HG03060 (cell line): ENCODE data around the gene ESPN.
"Not testable (repeated sequence)": the region's sequence is repeated elsewhere in the genome, so short reads cannot be mapped to it uniquely, and the experiment has no call there.

Experiments used
- ATAC-seq: cut with Tn5 transposase; IDR thresholded peaks from one replicate; pipeline ENCODE4 v1.9.1; 2021; ENCODE audit warnings: low read depth, moderate number of reproducible peaks; ENCODE audit not compliant: unreplicated experiment

Gene ESPN

GRCh38 chr1:6491966-6492365 lies 67.4 kb downstream of the ESPN start:
- no peak for ATAC-seq

DNA sequence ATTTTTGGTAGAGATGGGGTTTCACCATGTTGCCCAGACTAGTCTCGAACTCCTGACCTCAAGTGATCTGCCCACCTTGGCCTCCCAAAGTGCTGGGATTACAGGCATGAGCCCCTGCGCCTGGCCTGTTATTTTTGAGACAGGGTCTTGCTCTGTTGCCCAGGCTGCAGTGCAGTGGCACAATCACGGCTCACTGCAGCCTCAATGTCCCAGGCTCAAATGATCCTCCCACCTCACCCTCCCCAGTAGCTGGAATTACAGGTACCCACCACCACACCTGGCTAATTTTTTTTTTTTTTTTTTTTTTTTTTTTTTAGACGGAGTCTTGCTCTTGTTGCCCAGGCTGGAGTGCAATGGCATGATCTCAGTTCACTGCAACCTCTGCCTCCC lies 69.3 kb downstream of the ESPN start:
- not testable (repeated sequence) for ATAC-seq

GRCh38 chr1:6494627-6495026 lies 70.1 kb downstream of the ESPN start:
- ATAC-seq = no peak

- ATAC-seq = no peak
These were observed 70.5 kb downstream of the ESPN start for GRCh38 chr1:6495041-6495441.

DNA sequence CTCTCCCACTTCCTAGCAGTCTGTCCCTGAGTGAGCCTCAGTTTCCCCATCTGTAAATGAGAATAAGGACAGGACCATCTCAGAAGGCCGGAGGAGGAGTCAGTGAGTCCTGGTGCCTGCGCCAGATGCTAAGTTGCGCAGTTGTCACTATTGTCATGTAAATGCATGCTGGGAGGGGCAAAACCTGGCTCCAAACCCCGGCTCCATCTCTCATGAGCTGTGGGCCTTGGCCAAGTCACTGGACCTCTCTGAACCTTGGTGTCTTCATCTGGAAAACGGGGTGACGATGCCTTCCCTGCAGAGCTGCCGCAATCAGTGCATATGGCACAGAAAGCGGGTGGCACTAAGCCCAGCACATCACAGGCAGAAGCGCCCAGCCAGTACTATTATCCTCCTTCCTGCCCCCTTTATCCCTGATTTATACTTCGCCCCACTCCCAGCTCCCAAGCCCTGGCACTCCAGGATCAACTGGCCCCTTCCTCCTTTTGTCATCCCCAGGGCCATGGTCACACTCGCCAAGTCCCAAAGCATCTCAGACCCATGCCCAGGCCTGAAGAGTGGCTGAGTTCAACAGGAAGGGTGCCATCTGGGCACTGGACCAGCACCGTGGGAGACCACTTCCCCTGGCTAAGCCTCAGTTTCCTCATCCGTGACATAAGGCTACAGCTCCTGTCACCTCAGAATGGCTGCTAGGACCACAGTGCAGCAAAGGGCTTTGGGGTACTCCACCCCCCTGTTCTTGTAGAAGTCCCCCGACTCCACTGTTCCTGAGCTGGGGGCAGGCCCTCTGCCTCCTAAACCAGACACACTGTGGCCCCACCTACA lies 71.2 kb downstream of the ESPN start:
- ATAC-seq = no peak

- ATAC-seq = no peak
These were observed 71.8 kb downstream of the ESPN start for GRCh38 chr1:6496365-6496721.

DNA sequence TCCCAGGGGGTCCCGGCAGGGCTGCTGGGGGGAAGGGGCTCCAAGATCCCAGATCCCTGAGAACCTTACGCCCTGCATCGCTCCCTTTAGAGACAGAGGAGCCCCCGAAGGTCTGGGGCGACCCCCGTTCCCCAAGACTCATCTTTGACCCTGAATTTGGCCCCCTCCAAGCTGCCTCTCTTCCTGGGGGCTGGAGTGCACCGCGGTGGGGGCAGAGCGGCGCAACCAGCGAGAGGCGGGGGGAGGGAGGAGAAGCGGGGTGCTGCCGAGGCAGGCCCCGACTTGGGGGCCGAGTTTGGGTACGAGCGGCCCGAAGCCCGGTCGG lies 72.3 kb downstream of the ESPN start:
- ATAC-seq = no peak

DNA sequence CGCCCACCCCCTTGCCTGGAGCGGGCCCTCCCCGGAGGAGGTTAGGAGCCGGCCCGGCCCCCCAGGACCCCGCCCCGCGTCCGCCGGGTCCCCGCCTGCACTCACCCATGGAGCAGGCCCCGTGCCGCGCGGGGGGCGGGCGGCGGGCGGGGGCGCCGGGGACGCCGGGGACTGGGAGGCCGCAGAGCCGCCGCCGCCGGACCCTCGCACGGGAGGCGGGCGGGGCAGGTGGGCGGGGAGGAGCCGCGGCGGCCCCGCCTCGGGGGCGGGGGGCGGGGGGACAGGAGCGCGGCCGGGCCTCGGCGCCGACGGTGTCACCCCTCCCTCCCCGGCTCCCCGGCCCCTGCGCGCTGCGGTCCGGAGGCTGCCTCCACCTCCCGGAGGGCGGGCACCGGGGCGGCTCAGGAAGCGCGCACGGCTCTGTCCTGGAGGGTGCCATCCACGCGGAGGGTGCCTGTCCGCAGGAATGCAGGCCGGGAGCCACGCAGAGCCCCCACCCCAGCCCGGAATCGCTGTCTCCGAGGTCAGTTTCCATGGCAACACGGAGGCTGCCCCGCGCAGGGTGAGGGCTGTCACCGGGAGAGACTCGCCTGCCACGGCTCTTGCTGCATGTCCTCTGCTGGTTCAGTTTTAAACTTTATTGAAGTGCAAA lies 72.8 kb downstream of the ESPN start:
- ATAC-seq = no peak

DNA sequence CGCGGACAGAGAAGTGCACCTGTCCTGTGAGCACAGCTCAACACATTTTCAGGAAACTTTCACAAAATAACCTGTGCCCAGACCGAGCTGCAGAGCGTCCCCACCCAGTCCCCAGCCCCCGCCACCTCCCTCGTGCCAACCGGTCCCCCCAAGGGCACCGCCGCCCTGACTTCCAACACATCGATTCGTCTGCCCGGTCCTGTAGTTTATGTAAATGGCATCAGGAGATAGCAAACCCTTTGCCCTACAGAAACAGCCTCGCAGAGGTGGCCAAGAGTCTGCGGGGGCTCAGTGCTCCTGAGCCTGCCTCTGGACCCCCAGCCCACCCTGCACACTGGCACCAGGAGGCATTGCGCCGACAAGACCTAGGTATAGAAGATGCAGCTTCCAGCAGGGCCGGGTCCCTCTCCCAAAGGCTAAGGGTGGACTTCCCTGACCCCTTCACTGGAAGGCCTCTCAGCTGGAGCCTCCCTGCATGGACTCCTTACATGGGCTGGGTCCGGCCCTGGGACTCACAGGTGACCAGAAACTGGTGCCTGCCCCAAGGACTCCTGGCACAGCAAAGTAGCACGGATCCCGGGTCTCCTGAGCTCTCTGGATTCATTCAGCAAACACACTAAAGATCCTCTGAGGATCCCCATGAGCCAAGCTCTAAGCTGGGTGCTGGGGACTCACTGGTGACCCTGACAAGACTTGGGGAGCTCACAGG lies 73.4 kb downstream of the ESPN start:
- ATAC-seq = no peak

- ATAC-seq = no peak
These were observed 74.1 kb downstream of the ESPN start for GRCh38 chr1:6498576-6499111.

- ATAC-seq = no peak
These were observed 74.7 kb downstream of the ESPN start for GRCh38 chr1:6499296-6499695.

DNA sequence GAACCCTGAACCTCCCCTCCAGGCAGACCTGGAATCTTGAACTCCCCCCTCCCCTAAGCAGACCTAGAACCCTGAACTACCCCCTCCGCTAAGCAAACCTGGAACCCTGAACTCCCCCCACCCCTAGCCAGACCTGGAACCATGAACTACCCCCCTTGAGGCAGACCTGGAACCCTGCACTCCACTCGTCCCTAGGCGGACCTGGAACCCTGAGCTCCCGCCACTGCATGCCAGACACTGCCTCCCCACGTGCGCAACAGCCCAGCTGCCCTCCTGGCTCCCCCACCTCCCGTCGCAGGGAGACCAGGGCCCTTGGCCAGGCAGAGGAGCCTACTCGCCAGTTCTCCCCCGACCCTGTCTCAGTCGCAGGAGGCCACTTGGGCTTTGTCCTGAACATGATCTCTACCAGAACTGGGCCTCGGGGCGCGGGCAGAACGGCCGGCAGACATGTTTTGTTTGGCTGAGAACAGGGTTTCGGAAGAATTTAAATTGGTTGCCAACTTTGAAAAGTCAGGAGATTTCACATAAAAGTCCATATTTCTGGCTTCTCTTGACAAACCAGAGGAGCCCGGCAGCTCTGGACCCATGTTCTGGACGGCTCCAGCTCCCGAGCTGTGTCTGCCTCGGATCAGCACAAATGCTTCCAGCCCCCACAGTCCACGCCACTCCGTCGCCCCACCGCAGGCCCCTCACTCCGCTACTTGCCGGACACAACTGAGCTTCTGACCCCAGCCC lies 76.1 kb downstream of the ESPN start:
- no peak for ATAC-seq

- ATAC-seq = no peak
These were observed 76.8 kb downstream of the ESPN start for GRCh38 chr1:6501279-6501813.

- ATAC-seq = no peak
These were observed 77.7 kb downstream of the ESPN start for GRCh38 chr1:6502000-6502891.

GRCh38 chr1:6503884-6504602 lies 79.5 kb downstream of the ESPN start:
- ATAC-seq = no peak

- no peak for ATAC-seq
These were observed 80.3 kb downstream of the ESPN start for GRCh38 chr1:6504887-6505286.

DNA sequence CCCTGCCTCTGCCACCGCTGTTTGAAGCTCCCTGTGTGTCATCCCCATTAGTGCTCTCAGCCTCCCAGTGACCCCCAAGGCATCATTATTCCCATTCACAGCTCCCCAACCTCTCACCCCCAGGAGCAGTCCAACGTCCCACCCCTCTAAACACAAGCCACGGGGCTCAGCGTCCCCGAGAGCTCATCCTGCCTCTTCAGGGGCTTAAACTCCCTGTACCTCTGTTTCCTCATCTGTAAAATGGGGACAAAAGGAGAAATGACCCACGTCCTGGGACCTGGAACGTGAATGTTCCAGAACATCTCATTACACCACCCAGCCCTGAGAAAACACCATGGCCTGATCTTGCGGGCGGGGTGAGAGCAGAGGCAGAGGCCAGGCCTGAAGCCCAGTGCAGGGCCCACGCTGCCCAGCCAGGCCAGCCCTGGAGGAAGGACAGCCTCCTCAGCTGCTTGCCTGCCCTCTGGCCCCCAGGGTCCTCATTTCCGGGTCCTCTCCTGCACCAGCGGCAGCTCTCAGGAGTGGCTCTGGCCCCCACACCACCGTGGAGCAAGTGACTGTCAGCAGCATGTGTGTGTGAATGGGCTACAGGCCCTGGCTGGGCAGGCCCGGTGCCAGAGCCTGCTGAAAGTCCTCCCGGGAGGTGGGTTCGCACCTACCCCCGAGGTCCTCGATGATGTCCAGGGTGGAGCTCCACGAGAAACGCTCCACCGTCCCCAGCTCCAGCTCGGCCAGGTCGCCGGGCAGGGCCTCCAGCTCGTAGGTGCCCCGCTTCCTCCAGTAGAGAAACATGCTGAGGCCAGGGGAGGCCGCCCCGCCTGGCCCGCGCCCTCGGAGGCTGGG lies 81.0 kb downstream of the ESPN start:
- ATAC-seq = no peak
